ENCODE measurements around the gene RNFT2.
"Not testable (repeated sequence)": the region's sequence is repeated elsewhere in the genome, so short reads cannot be mapped to it uniquely, and the experiment has no call there.

Gene RNFT2

GRCh38 chr12:116745554-116745953 lies 7.4 kb downstream of the RNFT2 start:
- no peak for DNase-seq

- no peak for DNase-seq
Observed at GRCh38 chr12:116749884-116750283, 11.8 kb downstream of the RNFT2 start.

DNA sequence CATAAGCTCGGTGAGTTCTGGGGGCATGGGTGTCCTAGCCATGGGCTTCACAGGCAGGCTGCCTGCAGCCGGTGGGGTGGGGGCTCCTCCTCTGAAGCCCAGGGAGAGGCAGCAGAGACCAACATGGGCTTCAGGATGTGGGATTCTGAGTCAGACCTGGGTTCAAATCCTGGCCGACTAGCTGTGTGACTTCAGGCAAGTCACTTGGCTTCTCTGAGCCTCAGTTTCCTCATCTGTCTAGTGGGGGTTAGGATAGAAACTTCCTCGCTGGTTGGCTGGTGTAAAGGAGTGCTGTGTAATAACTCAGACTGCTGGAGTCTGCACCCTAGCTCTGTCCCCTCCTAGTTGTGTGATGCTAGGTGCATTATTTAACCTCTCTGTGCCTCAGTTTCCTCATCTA lies 12.2 kb downstream of the RNFT2 start:
- DNase-seq: no peak

- DNase-seq: not testable (repeated sequence)
Observed at GRCh38 chr12:116754097-116754496, 16.0 kb downstream of the RNFT2 start.

DNA sequence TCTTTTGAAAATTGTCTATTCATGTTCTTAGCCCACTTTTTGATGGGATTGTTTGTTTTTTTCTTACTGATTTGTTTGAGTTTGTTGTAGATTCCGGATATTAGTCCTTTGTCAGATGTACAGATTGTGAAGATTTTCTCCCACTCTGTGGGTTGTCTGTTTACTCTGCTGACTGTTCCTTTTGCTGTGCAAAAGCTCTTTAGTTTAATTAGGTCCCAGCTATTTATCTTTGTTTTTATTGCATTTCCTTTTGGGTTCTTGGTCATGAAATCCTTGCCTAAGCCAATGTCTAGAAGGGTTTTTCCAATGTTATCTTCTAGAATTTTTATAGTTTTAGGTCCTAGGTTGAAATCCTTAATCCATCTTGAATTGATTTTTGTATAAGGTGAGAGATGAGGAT lies 16.7 kb downstream of the RNFT2 start:
- not testable (repeated sequence) for DNase-seq

DNA sequence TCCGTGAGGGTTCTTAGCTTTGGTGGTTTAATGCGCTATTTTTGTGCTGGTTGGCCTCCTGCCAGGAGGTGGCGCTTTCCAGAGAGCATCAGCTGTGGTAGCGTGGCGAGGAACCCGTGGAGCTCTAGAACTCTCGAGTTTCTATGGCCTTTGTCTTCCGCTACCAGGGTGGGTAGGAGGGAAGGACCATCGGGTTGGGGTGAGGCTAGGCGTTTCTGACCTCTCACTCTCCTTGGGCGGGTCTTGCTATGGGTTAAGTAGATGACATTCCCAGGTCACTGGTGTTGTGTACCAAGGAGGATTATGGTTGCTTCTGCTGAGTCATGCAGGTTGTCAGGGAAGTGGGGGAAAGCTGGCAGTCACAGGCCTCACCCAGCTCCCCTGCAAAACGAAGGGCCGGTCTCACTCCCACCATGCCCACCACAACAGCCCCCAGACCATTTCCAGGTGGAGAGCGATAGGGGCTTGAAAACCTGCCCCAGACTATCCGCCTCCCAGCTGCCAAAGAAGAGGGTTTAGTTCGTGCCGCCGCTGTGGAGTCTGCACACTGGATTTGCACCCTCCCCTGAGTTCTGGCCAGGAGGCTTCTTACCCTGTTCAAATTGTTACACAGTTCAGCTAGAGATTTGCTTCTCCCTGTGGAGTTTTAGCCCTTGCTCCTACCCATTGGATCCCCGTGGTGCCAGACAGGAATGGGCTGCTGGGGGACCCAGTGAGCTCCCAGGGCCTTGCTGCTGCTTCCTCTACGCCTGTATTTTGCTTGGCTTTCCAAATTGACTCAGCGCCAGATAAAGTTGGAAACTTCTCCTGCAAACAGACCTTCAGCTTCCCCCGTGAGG lies 21.9 kb downstream of the RNFT2 start:
- DNase-seq: no peak

GRCh38 chr12:116760622-116761020 lies 22.5 kb downstream of the RNFT2 start:
- DNase-seq: no peak

GRCh38 chr12:116761499-116761898 lies 23.4 kb downstream of the RNFT2 start:
- no peak for DNase-seq

DNA sequence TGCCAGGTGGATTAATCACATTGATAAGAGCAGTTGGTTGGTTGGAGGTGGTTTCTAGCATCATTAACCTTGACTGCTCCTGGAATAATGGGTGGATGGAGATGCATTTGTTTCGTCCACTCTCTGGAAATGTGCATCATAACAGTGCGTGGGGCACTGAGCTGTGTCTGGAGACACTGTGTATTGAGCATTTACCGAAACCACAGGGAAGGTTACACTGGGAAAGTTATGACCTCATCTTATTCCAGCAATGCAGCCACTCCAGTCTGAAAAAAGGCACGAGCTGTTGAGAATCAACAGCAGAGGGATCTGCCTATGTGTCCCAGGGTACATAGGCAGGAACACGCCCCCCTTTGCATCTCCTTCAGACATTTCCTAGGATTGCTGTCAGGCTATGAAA lies 27.2 kb downstream of the RNFT2 start:
- DNase-seq: no peak

DNA sequence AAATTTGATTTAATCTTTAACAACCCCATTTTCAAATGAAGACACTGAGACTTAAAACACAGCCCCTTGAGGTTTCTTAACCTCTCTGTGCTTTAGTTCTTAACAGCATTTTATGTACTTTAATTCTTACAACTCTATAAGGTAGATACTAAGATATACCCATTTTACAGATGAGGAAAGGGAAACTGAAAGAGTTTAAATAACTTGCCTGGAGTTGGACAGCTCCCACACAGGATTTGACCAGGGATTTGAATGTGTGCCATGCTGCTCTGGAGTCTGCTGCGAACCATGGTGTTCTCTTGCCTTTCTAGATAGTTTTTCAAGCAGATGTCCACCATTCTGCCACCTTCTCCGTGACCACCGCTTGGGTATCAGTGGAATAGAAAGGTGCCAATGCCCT lies 28.2 kb downstream of the RNFT2 start:
- no peak for DNase-seq

- no peak for DNase-seq
Observed at GRCh38 chr12:116766746-116767145, 28.6 kb downstream of the RNFT2 start.

DNA sequence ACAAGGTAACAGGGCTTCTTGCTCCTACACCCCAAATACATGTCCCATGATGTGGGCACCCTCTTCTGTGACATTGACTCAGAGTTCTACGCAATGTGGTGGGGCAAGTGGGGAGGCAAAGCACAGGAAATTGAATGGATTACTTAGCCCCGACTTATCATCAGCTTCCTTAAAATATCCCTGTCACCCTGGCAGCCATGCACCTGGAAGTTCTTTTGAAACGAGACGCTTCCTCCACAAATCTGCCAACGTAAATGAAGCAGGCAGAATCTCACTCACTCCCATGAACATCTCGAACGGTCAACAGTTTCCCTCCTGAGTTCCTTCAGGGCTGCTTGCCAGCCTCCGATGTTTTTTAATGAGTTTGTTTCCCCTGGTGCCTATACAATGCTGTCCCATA lies 33.5 kb downstream of the RNFT2 start:
- DNase-seq: no peak

- no peak for DNase-seq
Observed at GRCh38 chr12:116773276-116773731, 35.2 kb downstream of the RNFT2 start.

GRCh38 chr12:116774020-116774419 lies 35.9 kb downstream of the RNFT2 start:
- no peak for DNase-seq

GRCh38 chr12:116777245-116777644 lies 39.1 kb downstream of the RNFT2 start:
- DNase-seq: no peak

GRCh38 chr12:116779597-116779996 lies 41.5 kb downstream of the RNFT2 start:
- no peak for DNase-seq

GRCh38 chr12:116780942-116781341 lies 42.8 kb downstream of the RNFT2 start:
- no peak for DNase-seq

DNA sequence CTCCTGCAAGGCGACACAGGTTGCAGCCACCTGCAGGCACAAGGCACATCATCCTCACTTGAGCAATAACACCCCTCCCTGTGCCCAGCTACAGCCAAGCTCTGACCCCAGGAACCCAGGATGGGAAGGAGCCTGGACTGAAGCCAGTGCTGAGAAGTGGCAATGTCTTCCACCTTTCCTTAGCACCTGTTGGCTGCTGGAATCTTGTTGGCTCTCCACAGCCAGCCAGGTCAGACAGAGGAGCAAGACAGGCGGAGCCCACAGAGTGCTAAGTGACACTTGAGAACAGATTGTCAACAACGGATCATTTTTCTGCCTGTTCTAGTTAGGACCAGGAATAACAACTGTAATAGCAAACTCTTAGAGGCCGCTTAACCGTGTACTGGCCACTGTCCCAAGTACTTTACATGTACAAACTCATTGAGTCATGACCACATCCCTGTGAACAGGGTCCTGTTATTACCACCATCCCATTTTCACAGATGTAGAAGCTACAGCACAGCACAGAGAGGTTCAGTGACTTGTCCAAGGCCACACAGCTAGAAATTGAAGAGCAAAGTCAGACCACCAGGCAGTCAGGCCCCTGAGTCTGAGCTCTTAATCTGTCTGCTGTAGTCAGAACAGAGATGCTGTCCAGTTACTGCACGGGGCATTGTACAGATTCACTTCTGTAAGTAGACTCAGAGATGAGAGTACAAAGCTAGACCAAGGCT lies 45.6 kb downstream of the RNFT2 start:
- DNase-seq: no peak

DNA sequence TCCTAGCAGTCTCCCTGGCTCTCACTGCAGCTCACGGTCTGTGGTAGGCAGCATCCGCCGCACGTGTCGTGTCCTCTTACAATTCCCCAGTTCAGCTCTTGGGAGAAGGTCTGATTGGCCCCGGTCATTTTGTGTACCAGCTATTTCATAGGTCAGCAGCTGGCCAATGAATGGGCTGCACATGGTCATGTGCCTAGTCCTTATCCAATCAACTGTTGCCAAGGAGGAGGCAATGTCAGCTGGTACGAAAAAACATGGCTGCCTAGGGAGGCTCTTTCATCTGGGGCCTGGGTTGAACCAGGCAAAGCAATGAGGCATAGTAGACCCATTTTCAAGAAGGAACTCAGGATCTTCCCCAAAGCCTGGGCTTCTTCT lies 46.1 kb downstream of the RNFT2 start:
- no peak for DNase-seq

DNA sequence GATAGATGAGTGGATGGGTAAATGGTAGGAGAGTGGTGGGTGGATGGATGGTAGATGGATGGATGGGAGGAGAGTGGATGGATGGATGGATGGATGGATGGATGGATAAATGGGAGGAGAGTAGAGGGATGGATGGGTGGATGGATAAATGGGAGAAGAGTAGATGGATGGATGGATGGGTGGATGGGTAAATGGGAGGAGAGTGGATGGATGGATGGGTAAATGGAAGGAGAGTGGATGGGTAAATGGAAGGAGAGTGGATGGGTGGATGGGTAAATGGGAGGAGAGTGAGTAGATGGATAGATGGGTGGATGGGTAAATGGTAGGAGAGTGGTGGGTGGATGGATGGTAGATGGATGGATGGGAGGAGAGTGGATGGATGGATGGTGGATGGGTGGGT lies 51.4 kb downstream of the RNFT2 start:
- not testable (repeated sequence) for DNase-seq

GRCh38 chr12:116790066-116790465 lies 52.0 kb downstream of the RNFT2 start:
- DNase-seq: no peak

DNA sequence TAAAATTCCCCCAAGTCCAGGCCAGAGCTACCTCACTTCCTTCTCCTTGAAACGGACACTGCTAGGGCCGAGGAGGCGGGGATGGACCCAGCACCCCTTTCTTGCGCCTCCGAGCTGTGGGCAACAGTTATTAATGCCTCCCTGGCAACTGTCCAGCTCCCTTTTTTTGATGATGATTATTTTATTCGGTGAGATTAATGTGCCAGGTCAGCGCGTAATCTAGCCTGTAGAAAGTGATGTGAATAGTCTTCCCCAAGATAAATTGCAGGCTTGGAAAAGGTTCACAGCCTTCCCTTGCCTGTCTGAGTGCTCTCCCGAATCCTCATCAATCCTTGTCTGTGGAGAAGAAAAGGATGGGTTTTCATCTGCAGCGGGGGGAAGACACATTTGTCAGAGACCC lies 54.3 kb downstream of the RNFT2 start:
- DNase-seq: no peak

DNA sequence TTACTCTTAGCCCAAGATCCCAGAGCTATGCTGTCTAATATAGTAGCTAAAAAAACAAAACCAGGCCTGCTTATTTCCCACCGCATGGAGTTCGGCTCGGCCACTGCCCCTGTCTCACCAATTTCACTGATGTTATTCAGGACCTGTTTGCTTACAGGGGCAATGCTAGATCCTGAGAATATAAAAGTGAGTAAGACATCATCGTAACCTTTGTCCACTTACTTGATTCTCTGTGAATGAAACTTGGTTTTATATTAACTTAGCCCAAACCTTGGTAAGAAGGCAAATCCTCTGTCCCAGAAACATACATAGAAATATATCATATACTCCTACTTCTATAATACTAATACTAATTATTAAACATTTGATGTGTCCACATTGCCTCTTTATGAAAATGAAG lies 56.6 kb downstream of the RNFT2 start:
- no peak for DNase-seq

DNA sequence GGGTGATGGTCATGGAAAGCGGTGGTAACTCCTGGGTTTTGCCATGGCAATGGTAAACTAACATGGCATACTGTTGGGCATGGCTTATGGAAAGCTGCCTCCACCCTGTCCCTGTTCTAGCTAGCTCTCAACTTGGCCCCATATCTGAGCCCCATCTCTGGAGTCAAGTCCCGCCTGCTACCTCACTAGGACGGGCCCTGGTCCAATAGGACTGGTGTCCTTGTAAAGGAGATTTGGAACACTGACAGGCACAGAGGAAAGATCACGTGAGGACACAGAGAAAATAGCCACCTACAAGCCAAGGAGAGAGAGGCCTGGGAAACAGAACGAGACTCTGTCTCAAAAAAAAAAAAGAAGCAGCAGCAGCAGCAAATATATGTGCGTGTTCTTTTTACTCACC lies 59.8 kb downstream of the RNFT2 start:
- DNase-seq: no peak
